Mammary epithelial cell (primary cell): ENCODE measurements around the gene KRTAP10-4.

Experiments used
- EZH2 ChIP-seq: IDR thresholded peaks from 2 replicates; pipeline ENCODE4 v1.6.1; 2012; ENCODE audit warnings: low read length, inconsistent platforms, borderline replicate concordance
- TF ChIP-seq, protein P1 (sequence below), 2 donors: IDR thresholded peaks in 1 of 2; conservative IDR thresholded peaks in 1 of 2; 2 replicates each; pipeline ENCODE4 v1.5.1; 2011 to 2012; ENCODE audit warnings: inconsistent platforms in 2 of 2, low read length in 2 of 2, mild to moderate bottlenecking in 2 of 2, control low read depth in 1 of 2, low read depth in 1 of 2; ENCODE audit not compliant: insufficient read depth in 1 of 2; ENCODE audit errors: extremely low read depth in 1 of 2

DNA sequence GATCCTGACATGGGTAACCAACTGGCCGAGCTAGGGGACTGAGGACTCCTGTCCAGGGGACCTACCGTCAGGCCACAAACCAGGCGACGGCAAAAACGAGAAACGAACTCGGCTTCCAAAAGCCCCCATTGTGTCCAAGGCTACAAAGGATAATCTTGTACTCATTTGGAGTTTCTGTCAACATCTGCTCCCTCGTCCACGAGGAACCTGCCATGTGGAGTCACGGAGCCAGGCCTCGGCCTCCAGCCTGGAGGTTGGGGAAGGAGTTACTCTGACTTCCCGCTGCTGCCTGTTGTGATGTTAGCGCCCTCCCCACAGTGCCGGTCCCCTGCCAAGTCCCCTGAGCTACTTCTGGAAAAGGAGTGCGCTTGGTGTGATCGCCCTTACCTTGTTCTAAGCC, 40.8 kb upstream of the KRTAP10-4 start:
- TF ChIP-seq, protein P1, sequence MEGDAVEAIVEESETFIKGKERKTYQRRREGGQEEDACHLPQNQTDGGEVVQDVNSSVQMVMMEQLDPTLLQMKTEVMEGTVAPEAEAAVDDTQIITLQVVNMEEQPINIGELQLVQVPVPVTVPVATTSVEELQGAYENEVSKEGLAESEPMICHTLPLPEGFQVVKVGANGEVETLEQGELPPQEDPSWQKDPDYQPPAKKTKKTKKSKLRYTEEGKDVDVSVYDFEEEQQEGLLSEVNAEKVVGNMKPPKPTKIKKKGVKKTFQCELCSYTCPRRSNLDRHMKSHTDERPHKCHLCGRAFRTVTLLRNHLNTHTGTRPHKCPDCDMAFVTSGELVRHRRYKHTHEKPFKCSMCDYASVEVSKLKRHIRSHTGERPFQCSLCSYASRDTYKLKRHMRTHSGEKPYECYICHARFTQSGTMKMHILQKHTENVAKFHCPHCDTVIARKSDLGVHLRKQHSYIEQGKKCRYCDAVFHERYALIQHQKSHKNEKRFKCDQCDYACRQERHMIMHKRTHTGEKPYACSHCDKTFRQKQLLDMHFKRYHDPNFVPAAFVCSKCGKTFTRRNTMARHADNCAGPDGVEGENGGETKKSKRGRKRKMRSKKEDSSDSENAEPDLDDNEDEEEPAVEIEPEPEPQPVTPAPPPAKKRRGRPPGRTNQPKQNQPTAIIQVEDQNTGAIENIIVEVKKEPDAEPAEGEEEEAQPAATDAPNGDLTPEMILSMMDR (conservative IDR thresholded peaks at IDR 0.05 in 1 of 2, IDR thresholded peaks at IDR 0.05 in 1 of 2; ENCODE audit: extremely low read depth in 1 of 2, insufficient read depth in 1 of 2, low read depth in 1 of 2, low read length in 2 of 2): no peak
- TF ChIP-seq EZH2: no peak
